Daoy (cell line): ENCODE data around the gene IL11RA. TPM values are rescaled to one million over a fixed set of nuclear protein-coding genes. Genes with fewer than 3 reads are reported as not detected.

Experiments
- DNase-seq: peaks from one replicate; pipeline ENCODE4 v3.0.0-alpha.2; 2015; ENCODE audit warnings: low read depth
- total RNA-seq: library from RNA; depleted of rRNA; stranded (reverse); fragments of >200 nt; shearing (Covaris generic); gene quantifications from 2 replicates; pipeline ENCODE4 v1.2.3, GENCODE V29; 2014

IL11RA gene
- total RNA-seq, 1 experiment from 2014 or later: 6.1 TPM

- no peak for DNase-seq
These were observed 34.2 kb downstream of the IL11RA start for GRCh38 chr9:34686231-34686630.

GRCh38 chr9:34686732-34687131, 34.7 kb downstream of the IL11RA start:
- no peak for DNase-seq

GRCh38 chr9:34687276-34688030, 35.5 kb downstream of the IL11RA start:
- no peak for DNase-seq

- DNase-seq: no peak
These were observed 36.5 kb downstream of the IL11RA start for GRCh38 chr9:34688329-34689115.

GRCh38 chr9:34689116-34689470, 37.1 kb downstream of the IL11RA start:
- no peak for DNase-seq

GRCh38 chr9:34689512-34689911, 37.5 kb downstream of the IL11RA start:
- no peak for DNase-seq

- DNase-seq: no peak
These were observed 39.3 kb downstream of the IL11RA start, which contains the start of gene CCL19 for GRCh38 chr9:34690983-34691935. CCL19 (minus strand) TSS chr9:34691276; CDS start chr9:34691139, 137 bp downstream.

GRCh38 chr9:34691936-34692315, 39.9 kb downstream of the IL11RA start:
- DNase-seq: no peak

- DNase-seq: no peak
These were observed 41.6 kb downstream of the IL11RA start for GRCh38 chr9:34693560-34693959.

GRCh38 chr9:34694811-34695210, 42.8 kb downstream of the IL11RA start:
- DNase-seq: no peak

- peak; percentile 85 for DNase-seq
These were observed 49.2 kb downstream of the IL11RA start for GRCh38 chr9:34701023-34701768.

GRCh38 chr9:34701769-34702736, 50.1 kb downstream of the IL11RA start:
- peak; percentile 83 for DNase-seq

GRCh38 chr9:34707130-34707529, 55.1 kb downstream of the IL11RA start:
- DNase-seq: no peak

- DNase-seq: no peak
These were observed 57.4 kb downstream of the IL11RA start for GRCh38 chr9:34709196-34709978.

- peak; percentile 32 for DNase-seq
These were observed 58.0 kb downstream of the IL11RA start, which contains the start of gene CCL21 for GRCh38 chr9:34710023-34710422. CCL21 (minus strand) TSS chr9:34710136; CDS start chr9:34710066, 70 bp downstream.
